IMR-90 (cell line): ENCODE results near the gene PSMG1. TPM values are rescaled to one million over a fixed set of nuclear protein-coding genes. Genes with fewer than 3 reads are reported as not detected.

ENCODE experiments used
- ATAC-seq: fragments of 200-7000 bp; cut with Tn5 transposase; 2 replicates; pipeline ENCODE4 v1.9.1; 2020; ENCODE audit warnings: low read depth, mild to moderate bottlenecking, moderate library complexity
- BruUV-seq: library from RNA; stranded (reverse); fragments of 400-500 nt; replicated peaks from 2 replicates; lab custom pipeline; 2021; lab: Mats Ljungman, UMichigan
- CTCF ChIA-PET: fragments of 300-600 bp; formaldehyde crosslinking; extraction: SDS; loops from one replicate; lab custom pipeline; 2021; ENCODE audit warnings: antibody characterized with exemption; lab: Yijun Ruan, JAX
- POLR2A ChIA-PET: fragments of 300-600 bp; sonication (Branson Sonifier 250); formaldehyde crosslinking; loops from one replicate; lab custom pipeline; 2022; ENCODE audit warnings: antibody characterized with exemption; ENCODE audit not compliant: unreplicated experiment; lab: Charles Lee
- DNase-seq: peaks from one replicate; pipeline ENCODE4 v3.0.0; 2013
- H2AFZ ChIP-seq: replicated peaks from 2 replicates; pipeline ENCODE3; 2013; ENCODE audit warnings: low read length, mild to moderate bottlenecking; ENCODE audit not compliant: poor library complexity
- H2AK5ac ChIP-seq: 2 replicates; pipeline ENCODE4 v1.6.1; 2013; ENCODE audit warnings: low read depth, low read length, inconsistent platforms
- H2AK9ac ChIP-seq: replicated peaks from 2 replicates; pipeline ENCODE3; 2013; ENCODE audit warnings: mild to moderate bottlenecking, low read depth, low read length, moderate library complexity; ENCODE audit not compliant: poor library complexity
- H2BK120ac ChIP-seq: 2 replicates; pipeline ENCODE4 v1.6.1; 2013; ENCODE audit warnings: low read depth, low read length, inconsistent platforms
- H2BK15ac ChIP-seq: 3 replicates; pipeline ENCODE4 v1.6.1; 2013; ENCODE audit warnings: low read depth, low read length, inconsistent platforms
- H2BK20ac ChIP-seq: 2 replicates; pipeline ENCODE4 v1.6.1; 2013; ENCODE audit warnings: low read depth, mild to moderate bottlenecking, inconsistent platforms, low read length, moderate library complexity
- H2BK5ac ChIP-seq: 2 replicates; pipeline ENCODE4 v1.6.1; 2013; ENCODE audit warnings: mild to moderate bottlenecking, low read depth, low read length, inconsistent platforms; ENCODE audit not compliant: poor library complexity, severe bottlenecking
- H3K14ac ChIP-seq: replicated peaks from 2 replicates; pipeline ENCODE4 v1.6.1; 2013; ENCODE audit warnings: low read depth, low read length, inconsistent platforms
- H3K18ac ChIP-seq: 2 replicates; pipeline ENCODE4 v1.6.1; 2013; ENCODE audit warnings: low read depth, low read length, control low read depth
- H3K23ac ChIP-seq: 2 replicates; pipeline ENCODE4 v1.6.1; 2013; ENCODE audit warnings: low read depth, low read length, inconsistent platforms
- H3K27ac ChIP-seq: 2 replicates; pipeline ENCODE4 v1.5.1; 2013; ENCODE audit warnings: mild to moderate bottlenecking, control low read depth, low read length; ENCODE audit not compliant: insufficient read depth
- H3K27me3 ChIP-seq: 2 replicates; pipeline ENCODE4 v1.6.1; 2013; ENCODE audit warnings: low read length; ENCODE audit not compliant: control insufficient read depth, insufficient read depth
- H3K36me3 ChIP-seq: 2 replicates; pipeline ENCODE4 v1.6.1; 2013; ENCODE audit warnings: low read length, mixed read lengths; ENCODE audit not compliant: control insufficient read depth, insufficient read depth
- H3K4ac ChIP-seq: 2 replicates; pipeline ENCODE4 v1.6.1; 2013; ENCODE audit warnings: low read depth, low read length, inconsistent platforms
- H3K4me1 ChIP-seq: 2 replicates; pipeline ENCODE4 v1.6.1; 2013; ENCODE audit warnings: low read length, mixed read lengths; ENCODE audit not compliant: control insufficient read depth, insufficient read depth
- H3K4me2 ChIP-seq: 2 replicates; pipeline ENCODE4 v1.6.1; 2013; ENCODE audit warnings: low read depth, mild to moderate bottlenecking, control low read depth, low read length, moderate library complexity
- H3K4me3 ChIP-seq: 2 replicates; pipeline ENCODE4 v1.5.1; 2013; ENCODE audit warnings: low read depth, mild to moderate bottlenecking, control low read depth, low read length, moderate library complexity; ENCODE audit not compliant: insufficient read depth
- H3K56ac ChIP-seq: 2 replicates; pipeline ENCODE4 v1.6.1; 2013; ENCODE audit warnings: low read length, inconsistent platforms; ENCODE audit not compliant: insufficient read depth; ENCODE audit errors: extremely low read depth
- H3K79me1 ChIP-seq, 2 experiments: 2 replicates each; pipeline ENCODE4 v1.6.1; 2013; ENCODE audit warnings: low read length in 2 of 2, inconsistent platforms in 1 of 2, low read depth in 1 of 2
- H3K9ac ChIP-seq: 2 replicates; pipeline ENCODE4 v1.6.1; 2013; ENCODE audit warnings: low read depth, low read length, control low read depth
- H3K9me1 ChIP-seq: 2 replicates; pipeline ENCODE4 v1.6.1; 2013; ENCODE audit warnings: low read length, inconsistent platforms; ENCODE audit not compliant: insufficient read depth
- H3K9me3 ChIP-seq: 2 replicates; pipeline ENCODE4 v1.6.1; 2013; ENCODE audit warnings: low read length; ENCODE audit not compliant: control insufficient read depth, insufficient read depth
- H4K20me1 ChIP-seq: 2 replicates; pipeline ENCODE4 v1.6.1; 2013; ENCODE audit warnings: low read length, inconsistent platforms; ENCODE audit not compliant: insufficient read depth
- H4K5ac ChIP-seq: 2 replicates; pipeline ENCODE4 v1.6.1; 2013; ENCODE audit warnings: mild to moderate bottlenecking, low read depth, low read length, control low read depth
- H4K8ac ChIP-seq, 2 experiments: 2 replicates each; pipeline ENCODE4 v1.6.1; 2013; ENCODE audit warnings: low read depth in 2 of 2, low read length in 2 of 2, control low read depth in 1 of 2, inconsistent platforms in 1 of 2
- H4K91ac ChIP-seq: 2 replicates; pipeline ENCODE4 v1.6.1; 2013; ENCODE audit warnings: low read depth, low read length, inconsistent platforms; ENCODE audit not compliant: insufficient read depth
- BHLHE40 ChIP-seq: fragments of 150-350 bp; IDR thresholded peaks from 2 replicates; pipeline ENCODE4 v1.6.1; 2016; ENCODE audit warnings: mild to moderate bottlenecking, low read depth, low read length
- CEBPB ChIP-seq: IDR thresholded peaks from 2 replicates; pipeline ENCODE4 v1.6.1; 2012; ENCODE audit warnings: low read depth, low read length, improper control_type of control experiment
- CHD1 ChIP-seq: IDR thresholded peaks from 2 replicates; pipeline ENCODE4 v1.6.1; 2012; ENCODE audit warnings: low read depth, low read length, improper control_type of control experiment
- FOS ChIP-seq: fragments of 150-350 bp; IDR thresholded peaks from 2 replicates; pipeline ENCODE4 v1.6.1; 2016; ENCODE audit warnings: low read depth, low read length
- MAFK ChIP-seq: IDR thresholded peaks from 2 replicates; pipeline ENCODE4 v1.6.1; 2012; ENCODE audit warnings: low read depth, low read length, improper control_type of control experiment
- MAZ ChIP-seq: IDR thresholded peaks from 2 replicates; pipeline ENCODE4 v1.6.1; 2012; ENCODE audit warnings: low read depth, mild to moderate bottlenecking, low read length, improper control_type of control experiment, moderate library complexity, borderline replicate concordance
- MXI1 ChIP-seq: IDR thresholded peaks from 2 replicates; pipeline ENCODE4 v1.6.1; 2012; ENCODE audit warnings: low read depth, mild to moderate bottlenecking, low read length, moderate library complexity, borderline replicate concordance
- NFE2L2 ChIP-seq: fragments of 150-350 bp; IDR thresholded peaks from 2 replicates; pipeline ENCODE4 v1.6.1; 2016; ENCODE audit warnings: low read depth, mild to moderate bottlenecking, low read length
- POLR2A ChIP-seq: IDR thresholded peaks from 2 replicates; pipeline ENCODE4 v1.6.1; 2012; ENCODE audit warnings: mild to moderate bottlenecking, low read depth, low read length
- RAD21 ChIP-seq: IDR thresholded peaks from 2 replicates; pipeline ENCODE4 v1.6.1; 2012; ENCODE audit warnings: low read length, improper control_type of control experiment
- RCOR1 ChIP-seq: IDR thresholded peaks from 2 replicates; pipeline ENCODE4 v1.6.1; 2012; ENCODE audit warnings: mild to moderate bottlenecking, low read length, improper control_type of control experiment; ENCODE audit not compliant: insufficient replicate concordance
- RFX5 ChIP-seq: IDR thresholded peaks from 2 replicates; pipeline ENCODE4 v1.8.0; 2012; ENCODE audit warnings: low read depth, mild to moderate bottlenecking, low read length, moderate library complexity
- SMC3 ChIP-seq: fragments of 150-350 bp; IDR thresholded peaks from 2 replicates; pipeline ENCODE4 v1.6.1; 2016; ENCODE audit warnings: low read depth, mild to moderate bottlenecking, antibody characterized with exemption, low read length, moderate library complexity
- WGBS, 2 experiments: methylation state at CpG; one replicate each; pipeline versions ENCODE4 v1.1.5 to v1.1.7; 2013; ENCODE audit warnings: missing lambda C conversion rate in 2 of 2; ENCODE audit not compliant: insufficient read length in 1 of 2; ENCODE audit errors: extremely low coverage in 2 of 2; 5-methylcytosine and 5-hydroxymethylcytosine counted together
- dilution Hi-C: fragments of 300-500 bp; cut with HindIII; formaldehyde crosslinking; loops from one replicate; pipeline ENCODE4 v1.14.3; 2018; ENCODE audit warnings: low sequenced_read_pairs; ENCODE audit not compliant: unreplicated experiment
- in situ Hi-C: fragments of 300-500 bp; cut with MboI; formaldehyde crosslinking; loops from 3 replicates; pipeline ENCODE4 v1.14.3; 2019; ENCODE audit warnings: low sequenced_read_pairs, inconsistent platforms, mixed read lengths
- intact Hi-C: fragments of 100-400 bp; cut with micrococcal nuclease; formaldehyde crosslinking; loops from 2 replicates; pipeline ENCODE4 v1.10.0; 2022
- polyA plus RNA-seq, 3 experiments: library from polyadenylated mRNA; depleted of rRNA; stranded (reverse); fragments of >200 nt; gene quantifications; 2 replicates each; pipeline ENCODE4 v1.2.3, GENCODE V29; 2012; ENCODE audit warnings: low replicate concordance in 1 of 3
- total RNA-seq: library from RNA; depleted of rRNA; stranded (reverse); fragments of >200 nt; gene quantifications from 2 replicates; pipeline ENCODE4 v1.2.3, GENCODE V29; 2012
- TF ChIP-seq, protein P1 (sequence below): conservative IDR thresholded peaks from 2 replicates; pipeline ENCODE4 v1.5.1; 2012; ENCODE audit warnings: mild to moderate bottlenecking, low read depth, low read length, improper control_type of control experiment
- TF ChIP-seq, protein P2 (sequence below): fragments of 150-350 bp; IDR thresholded peaks from 2 replicates; pipeline ENCODE4 v1.6.1; 2017; ENCODE audit warnings: mild to moderate bottlenecking, antibody characterized with exemption, low read length, low read depth
- TF ChIP-seq, protein P3 (sequence below): fragments of 150-350 bp; IDR thresholded peaks from 2 replicates; pipeline ENCODE4 v1.6.1; 2016; ENCODE audit warnings: low read depth, mild to moderate bottlenecking, low read length, moderate library complexity, borderline replicate concordance

Gene PSMG1
- total and polyA plus RNA-seq, 2 of the 4 experiments (the other 2 are of a cell fraction): 37.8 to 45.4 TPM

DNA sequence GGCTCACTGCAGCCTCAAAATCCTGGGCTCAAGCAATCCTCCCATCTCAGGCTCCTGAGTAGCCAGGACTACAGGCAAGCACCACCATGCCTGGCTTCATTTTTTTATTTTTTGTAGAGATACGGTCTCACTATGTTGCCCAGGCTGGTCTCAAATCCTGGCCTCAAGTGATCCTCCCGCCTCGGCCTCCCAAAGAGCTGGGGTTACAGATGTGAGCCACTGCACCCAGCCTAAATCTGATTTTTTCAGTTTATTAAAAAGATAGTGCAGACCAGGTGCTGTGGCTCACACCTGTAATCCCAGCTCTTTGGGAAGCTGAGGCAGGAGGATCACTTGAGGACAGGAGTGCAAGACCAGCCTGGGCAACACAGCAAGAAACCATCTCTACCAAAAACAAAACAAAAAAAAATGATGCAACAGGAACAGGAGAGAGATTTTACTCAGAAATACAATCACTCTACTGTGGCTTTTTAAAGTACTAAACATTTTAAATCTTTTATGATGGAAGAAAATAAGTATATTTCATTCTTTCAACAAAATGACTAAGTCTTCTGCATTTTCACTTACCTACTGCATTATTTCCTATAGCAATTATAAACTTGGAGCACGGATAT lies 1.9 kb downstream of the PSMG1 start:
- CTCF ChIA-PET: no interaction called here
- WGBS, 2 experiments: 86% methylated on average over 1 of the region's 4 CpGs; no CpG with 5 or more reads in 1 of the 2 experiments

More for the DNA sequence above, 1.9 kb downstream of the PSMG1 start:
- in situ Hi-C loops: no loop called here
- no peaks in the 10 kb centered on the region for H3K9me3 ChIP-seq
- no peak overlapping the region for H4K8ac ChIP-seq
- POLR2A ChIA-PET: no interaction called here
- H2AK9ac ChIP-seq: no peak overlapping the region
- DNase-seq: no peak
- peaks cover 2% of the 10 kb centered on the region; the same call in 1 of the 2 replicates for H3K4me1 ChIP-seq
- H3K4me2 ChIP-seq: peak overlapping the region; percentile 95; the same call in 1 of the 2 replicates
- H4K20me1 ChIP-seq: peaks cover 6% of the 10 kb centered on the region; the same call in 1 of the 2 replicates
- no peak overlapping the region for H2BK120ac ChIP-seq
- no peaks in the 10 kb centered on the region for H3K9me1 ChIP-seq
- no peak overlapping the region for H2AK5ac ChIP-seq
- no peak overlapping the region for H3K23ac ChIP-seq
- H2BK15ac ChIP-seq: no peak overlapping the region
- intact Hi-C loops: loop anchor here (5.0 kb wide), 2 partner anchors 206 to 266 kb away; partner anchors contain the start of gene LCA5L
- H3K27me3 ChIP-seq: no peaks in the 10 kb centered on the region
- H4K5ac ChIP-seq: no peak overlapping the region
- dilution Hi-C loops: no loop called here
- H2BK20ac ChIP-seq: no peak overlapping the region
- H3K14ac ChIP-seq: no peak overlapping the region
- H3K4me3 ChIP-seq: no peak overlapping the region
- no peak overlapping the region for H3K27ac ChIP-seq
- no peak overlapping the region for H4K91ac ChIP-seq
- no peak overlapping the region for H3K18ac ChIP-seq
- H2BK5ac ChIP-seq: no peak overlapping the region
- H3K56ac ChIP-seq: no peak overlapping the region
- BruUV-seq: no TSS peak
- no peak for TF ChIP-seq BHLHE40
- no peak for TF ChIP-seq POLR2A
- TF ChIP-seq RAD21: no peak
- TF ChIP-seq, protein P1, sequence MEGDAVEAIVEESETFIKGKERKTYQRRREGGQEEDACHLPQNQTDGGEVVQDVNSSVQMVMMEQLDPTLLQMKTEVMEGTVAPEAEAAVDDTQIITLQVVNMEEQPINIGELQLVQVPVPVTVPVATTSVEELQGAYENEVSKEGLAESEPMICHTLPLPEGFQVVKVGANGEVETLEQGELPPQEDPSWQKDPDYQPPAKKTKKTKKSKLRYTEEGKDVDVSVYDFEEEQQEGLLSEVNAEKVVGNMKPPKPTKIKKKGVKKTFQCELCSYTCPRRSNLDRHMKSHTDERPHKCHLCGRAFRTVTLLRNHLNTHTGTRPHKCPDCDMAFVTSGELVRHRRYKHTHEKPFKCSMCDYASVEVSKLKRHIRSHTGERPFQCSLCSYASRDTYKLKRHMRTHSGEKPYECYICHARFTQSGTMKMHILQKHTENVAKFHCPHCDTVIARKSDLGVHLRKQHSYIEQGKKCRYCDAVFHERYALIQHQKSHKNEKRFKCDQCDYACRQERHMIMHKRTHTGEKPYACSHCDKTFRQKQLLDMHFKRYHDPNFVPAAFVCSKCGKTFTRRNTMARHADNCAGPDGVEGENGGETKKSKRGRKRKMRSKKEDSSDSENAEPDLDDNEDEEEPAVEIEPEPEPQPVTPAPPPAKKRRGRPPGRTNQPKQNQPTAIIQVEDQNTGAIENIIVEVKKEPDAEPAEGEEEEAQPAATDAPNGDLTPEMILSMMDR: no peak
- TF ChIP-seq MAFK: no peak
- no peak for TF ChIP-seq CHD1
- no peak for TF ChIP-seq MAZ
- no peak for TF ChIP-seq MXI1
- TF ChIP-seq, protein P2, sequence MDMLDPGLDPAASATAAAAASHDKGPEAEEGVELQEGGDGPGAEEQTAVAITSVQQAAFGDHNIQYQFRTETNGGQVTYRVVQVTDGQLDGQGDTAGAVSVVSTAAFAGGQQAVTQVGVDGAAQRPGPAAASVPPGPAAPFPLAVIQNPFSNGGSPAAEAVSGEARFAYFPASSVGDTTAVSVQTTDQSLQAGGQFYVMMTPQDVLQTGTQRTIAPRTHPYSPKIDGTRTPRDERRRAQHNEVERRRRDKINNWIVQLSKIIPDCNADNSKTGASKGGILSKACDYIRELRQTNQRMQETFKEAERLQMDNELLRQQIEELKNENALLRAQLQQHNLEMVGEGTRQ: no peak
- no peak for TF ChIP-seq FOS
- TF ChIP-seq, protein P3, sequence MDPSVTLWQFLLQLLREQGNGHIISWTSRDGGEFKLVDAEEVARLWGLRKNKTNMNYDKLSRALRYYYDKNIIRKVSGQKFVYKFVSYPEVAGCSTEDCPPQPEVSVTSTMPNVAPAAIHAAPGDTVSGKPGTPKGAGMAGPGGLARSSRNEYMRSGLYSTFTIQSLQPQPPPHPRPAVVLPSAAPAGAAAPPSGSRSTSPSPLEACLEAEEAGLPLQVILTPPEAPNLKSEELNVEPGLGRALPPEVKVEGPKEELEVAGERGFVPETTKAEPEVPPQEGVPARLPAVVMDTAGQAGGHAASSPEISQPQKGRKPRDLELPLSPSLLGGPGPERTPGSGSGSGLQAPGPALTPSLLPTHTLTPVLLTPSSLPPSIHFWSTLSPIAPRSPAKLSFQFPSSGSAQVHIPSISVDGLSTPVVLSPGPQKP: no peak
- no peak for TF ChIP-seq RCOR1
- TF ChIP-seq RFX5: no peak
- no peak for TF ChIP-seq NFE2L2
- no peak for TF ChIP-seq SMC3
- TF ChIP-seq CEBPB: no peak
- H3K4ac ChIP-seq: no peak overlapping the region
- H3K9ac ChIP-seq: no peak overlapping the region
- H2AFZ ChIP-seq: no peak overlapping the region
- peaks cover 19 to 36% of the 10 kb centered on the region in 2 experiments for H3K79me1 ChIP-seq
- peaks cover 5% of the 10 kb centered on the region for H3K36me3 ChIP-seq
- no peak for ATAC-seq
